ENCODE measurements around the gene MACROD2. TPM values are rescaled to one million over a fixed set of nuclear protein-coding genes. Genes with fewer than 3 reads are reported as not detected.

Gene MACROD2
- total RNA-seq, 1 donor from 2014 or later = 78.2 TPM

DNA sequence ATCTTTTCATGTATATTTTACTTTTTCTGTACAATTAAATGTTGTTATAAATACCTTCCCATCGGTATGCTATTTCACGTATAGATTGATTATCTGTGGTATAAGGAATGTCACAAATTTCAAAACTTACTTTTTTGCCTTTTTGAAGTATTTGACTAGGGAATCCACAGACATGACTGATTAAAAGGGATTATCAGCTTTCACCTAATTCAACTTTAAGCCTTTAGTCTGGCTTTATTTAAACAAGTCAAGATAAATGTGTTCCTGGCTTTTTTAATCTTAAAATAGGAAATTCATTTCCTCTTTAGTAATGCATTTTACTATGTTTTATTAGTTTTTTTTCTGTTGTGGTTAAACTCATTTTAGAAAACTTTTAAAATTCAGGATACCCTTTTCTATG is 160.0 kb downstream of the MACROD2 start:
- no peak overlapping the region for H3K27ac ChIP-seq
- TF ChIP-seq, protein P1, sequence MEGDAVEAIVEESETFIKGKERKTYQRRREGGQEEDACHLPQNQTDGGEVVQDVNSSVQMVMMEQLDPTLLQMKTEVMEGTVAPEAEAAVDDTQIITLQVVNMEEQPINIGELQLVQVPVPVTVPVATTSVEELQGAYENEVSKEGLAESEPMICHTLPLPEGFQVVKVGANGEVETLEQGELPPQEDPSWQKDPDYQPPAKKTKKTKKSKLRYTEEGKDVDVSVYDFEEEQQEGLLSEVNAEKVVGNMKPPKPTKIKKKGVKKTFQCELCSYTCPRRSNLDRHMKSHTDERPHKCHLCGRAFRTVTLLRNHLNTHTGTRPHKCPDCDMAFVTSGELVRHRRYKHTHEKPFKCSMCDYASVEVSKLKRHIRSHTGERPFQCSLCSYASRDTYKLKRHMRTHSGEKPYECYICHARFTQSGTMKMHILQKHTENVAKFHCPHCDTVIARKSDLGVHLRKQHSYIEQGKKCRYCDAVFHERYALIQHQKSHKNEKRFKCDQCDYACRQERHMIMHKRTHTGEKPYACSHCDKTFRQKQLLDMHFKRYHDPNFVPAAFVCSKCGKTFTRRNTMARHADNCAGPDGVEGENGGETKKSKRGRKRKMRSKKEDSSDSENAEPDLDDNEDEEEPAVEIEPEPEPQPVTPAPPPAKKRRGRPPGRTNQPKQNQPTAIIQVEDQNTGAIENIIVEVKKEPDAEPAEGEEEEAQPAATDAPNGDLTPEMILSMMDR (IDR thresholded peaks at IDR 0.05) = no peak
- H3K9me3 ChIP-seq = no peaks in the 10 kb centered on the region
- H3K4me3 ChIP-seq = no peak overlapping the region
- no peaks in the 10 kb centered on the region for H3K36me3 ChIP-seq
- intact Hi-C loops (cut with DNase I) = no loop called here
- no peak for ATAC-seq
- no peaks in the 10 kb centered on the region for H3K4me1 ChIP-seq
- DNase-seq = no peak
- no peaks in the 10 kb centered on the region for H3K27me3 ChIP-seq

DNA sequence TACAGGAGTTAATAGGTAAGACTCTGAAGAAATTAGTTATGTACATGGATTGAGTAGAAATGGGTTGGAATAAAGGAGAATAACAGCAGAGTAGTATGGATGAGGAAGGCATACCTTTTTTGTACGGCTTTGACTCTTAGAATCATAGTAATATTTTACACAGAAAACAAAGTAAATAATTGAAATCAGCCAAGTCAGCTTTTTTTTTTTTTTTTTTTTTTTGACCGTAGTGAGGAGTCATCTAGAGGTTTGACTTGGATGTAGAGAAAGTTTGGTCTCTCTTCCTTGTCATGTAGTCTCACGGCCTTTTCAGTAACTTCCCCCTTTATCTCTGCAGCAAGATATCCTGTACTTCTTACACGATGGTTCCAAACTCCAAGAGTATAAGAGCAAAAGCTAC is 183.2 kb downstream of the MACROD2 start:
- H3K9me3 ChIP-seq = peaks cover 13% of the 10 kb centered on the region
- H3K4me1 ChIP-seq = no peaks in the 10 kb centered on the region
- TF ChIP-seq, protein P1 (IDR thresholded peaks at IDR 0.05) = no peak
- H3K27me3 ChIP-seq = no peaks in the 10 kb centered on the region
- ATAC-seq (no peak), DNase-seq (no peak)
- no peak overlapping the region for H3K27ac ChIP-seq
- H3K4me3 ChIP-seq = no peak overlapping the region
- no peaks in the 10 kb centered on the region for H3K36me3 ChIP-seq
- intact Hi-C loops (cut with DNase I) = no loop called here

DNA sequence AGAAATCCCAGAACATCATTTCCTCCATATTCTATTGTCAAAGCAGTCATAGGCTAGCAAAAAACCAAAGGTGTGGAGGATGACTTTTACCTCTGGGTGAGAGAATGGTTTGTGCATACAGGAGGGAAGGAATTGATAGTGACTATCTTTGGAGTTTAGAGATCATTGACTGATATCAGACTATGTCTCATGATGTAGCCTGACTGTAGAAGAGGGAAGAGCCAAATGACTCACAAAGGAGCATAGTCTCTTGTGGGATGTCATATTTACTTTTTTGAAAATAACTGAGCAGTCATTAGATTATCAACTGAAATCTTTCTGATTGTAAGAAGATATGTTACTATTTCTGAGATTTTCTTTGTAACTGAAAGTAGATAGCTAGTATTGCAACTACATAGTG is 183.6 kb downstream of the MACROD2 start:
- Histone ChIP-seq H3K4me1 (no peaks in the 10 kb centered on the region), H3K27ac (no peak overlapping the region), H3K4me3 (no peak overlapping the region), H3K27me3 (no peaks in the 10 kb centered on the region), H3K36me3 (no peaks in the 10 kb centered on the region), H3K9me3 (peaks cover 13% of the 10 kb centered on the region)
- no peak for ATAC-seq
- TF ChIP-seq, protein P1 (IDR thresholded peaks at IDR 0.05) = no peak
- no peak for DNase-seq
- intact Hi-C loops (cut with DNase I) = no loop called here

DNA sequence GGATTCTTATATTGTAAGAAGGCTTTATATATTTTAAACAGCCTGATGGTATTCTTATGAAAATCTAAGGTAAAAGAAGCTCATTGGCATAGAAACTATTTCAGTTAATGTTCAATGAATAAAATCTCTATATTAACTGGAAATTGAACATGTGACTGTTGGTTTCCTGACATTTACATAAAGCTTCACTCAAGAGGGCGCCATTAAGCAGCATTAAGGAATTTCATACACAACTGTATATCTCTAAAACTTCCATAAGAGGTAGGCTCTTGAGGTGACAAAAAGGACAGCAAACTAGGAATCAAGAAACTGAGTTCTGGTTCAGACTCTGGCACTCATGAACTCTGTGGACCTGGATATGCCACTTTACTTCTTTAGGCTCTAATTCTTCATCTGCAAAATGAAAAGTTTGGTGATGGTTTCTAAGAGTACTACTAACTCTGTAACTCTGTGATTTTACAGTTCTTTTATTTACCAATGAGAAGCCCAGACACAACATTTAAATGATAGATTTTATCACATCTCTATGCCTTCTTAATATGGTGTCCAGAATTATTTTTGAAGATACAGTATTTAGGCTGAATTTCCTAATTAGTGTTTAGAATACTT is 194.6 kb downstream of the MACROD2 start:
- H3K27me3 ChIP-seq = no peaks in the 10 kb centered on the region
- no peak overlapping the region for H3K27ac ChIP-seq
- H3K4me3 ChIP-seq = no peak overlapping the region
- no peaks in the 10 kb centered on the region for H3K4me1 ChIP-seq
- no peaks in the 10 kb centered on the region for H3K9me3 ChIP-seq
- peak; percentile 42 for ATAC-seq
- no peak for DNase-seq
- intact Hi-C loops (cut with DNase I) = no loop called here
- TF ChIP-seq, protein P1 (IDR thresholded peaks at IDR 0.05) = peak; percentile 30
- H3K36me3 ChIP-seq = no peaks in the 10 kb centered on the region

DNA sequence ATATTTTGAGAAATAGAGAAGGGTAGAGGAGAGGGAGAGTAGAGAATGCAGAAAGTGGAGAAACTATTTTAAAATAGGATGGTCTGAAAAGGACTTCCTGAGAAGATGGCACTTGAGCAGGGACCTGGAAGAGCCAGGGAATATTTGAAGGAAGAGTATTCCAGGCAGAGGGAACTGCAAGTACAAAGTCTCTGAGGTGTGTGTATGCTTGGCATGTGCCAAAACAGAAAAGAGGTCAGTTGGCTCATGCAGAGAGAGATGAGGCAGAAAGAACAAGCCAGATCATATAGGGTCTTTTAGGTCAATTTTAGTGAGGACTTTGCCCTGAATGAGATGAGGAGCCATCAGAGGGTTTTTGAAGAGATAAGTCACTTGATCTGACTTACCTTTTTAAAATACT is 196.2 kb downstream of the MACROD2 start:
- ATAC-seq = no peak
- Histone ChIP-seq H3K9me3 (no peaks in the 10 kb centered on the region), H3K27ac (no peak overlapping the region), H3K36me3 (no peaks in the 10 kb centered on the region), H3K4me3 (no peak overlapping the region), H3K27me3 (no peaks in the 10 kb centered on the region), H3K4me1 (peaks cover 3% of the 10 kb centered on the region)
- DNase-seq = no peak
- intact Hi-C loops (cut with DNase I) = no loop called here
- TF ChIP-seq, protein P1 (IDR thresholded peaks at IDR 0.05) = no peak

DNA sequence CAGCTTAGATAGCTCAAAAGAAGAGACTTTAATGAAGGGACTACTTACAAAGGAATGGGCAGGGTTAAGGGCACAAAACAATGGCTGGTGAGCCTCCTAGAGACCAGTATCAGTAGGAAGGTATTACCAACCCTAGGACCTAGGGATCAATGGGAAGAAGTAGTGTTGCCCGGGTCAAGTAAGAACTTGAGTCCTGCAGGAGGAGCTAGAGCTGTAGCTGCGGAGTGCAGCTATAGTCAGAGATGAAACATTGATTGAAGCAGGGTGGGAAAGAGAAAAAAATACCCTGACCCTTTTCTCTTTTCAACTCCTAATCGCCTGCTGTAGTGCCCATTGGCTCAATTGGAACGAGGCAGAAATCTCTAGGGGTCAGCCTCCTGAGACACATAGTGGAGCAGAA is 198.1 kb downstream of the MACROD2 start:
- DNase-seq (no peak), ATAC-seq (no peak)
- Histone ChIP-seq H3K4me3 (no peak overlapping the region), H3K27me3 (no peaks in the 10 kb centered on the region), H3K27ac (no peak overlapping the region), H3K36me3 (no peaks in the 10 kb centered on the region), H3K9me3 (no peaks in the 10 kb centered on the region), H3K4me1 (peaks cover 3% of the 10 kb centered on the region)
- TF ChIP-seq, protein P1 (IDR thresholded peaks at IDR 0.05) = no peak
- intact Hi-C loops (cut with DNase I) = no loop called here

All from upper lobe of right lung (tissue), 1 donor.